Measurements from ENCODE around the gene METTL1. TPM values are rescaled to one million over a fixed set of nuclear protein-coding genes. Genes with fewer than 3 reads are reported as not detected.

The METTL1 gene
- total RNA-seq, 1 donor from 2014 or later, result 6.8 TPM

DNA sequence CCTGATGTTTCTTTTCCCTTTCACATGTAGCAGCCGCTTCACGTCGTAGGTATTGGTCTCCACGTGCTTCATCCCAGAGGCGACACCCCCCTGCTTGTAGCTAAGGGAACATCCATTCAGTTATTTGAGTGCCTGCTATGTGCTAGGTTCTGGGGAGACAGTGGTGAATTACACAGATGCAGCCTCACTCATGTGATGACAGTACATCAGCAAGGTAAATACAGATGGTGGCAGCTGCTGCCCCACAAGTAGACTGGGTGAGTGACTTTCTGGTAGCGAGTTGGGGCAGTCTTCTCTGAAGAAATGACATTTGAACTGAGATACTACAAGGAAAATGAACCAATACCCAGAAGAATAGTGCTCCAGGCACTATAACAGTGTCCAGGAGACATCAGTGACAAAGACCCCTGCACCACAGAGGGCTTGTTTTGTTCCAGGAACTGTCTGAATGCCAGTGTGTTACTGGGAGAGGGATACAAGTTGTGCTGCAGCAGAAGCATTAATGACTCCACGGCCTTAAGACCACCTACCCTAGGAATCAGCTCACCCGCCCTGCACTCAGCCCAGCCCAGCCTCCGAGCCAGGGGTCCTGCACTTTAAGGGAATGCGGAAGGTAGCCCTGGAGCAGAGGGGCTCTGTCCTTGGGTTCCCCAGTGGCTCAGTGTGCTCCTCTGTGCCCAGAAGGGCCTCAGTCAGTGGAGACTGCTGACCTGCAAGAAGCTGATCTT is 39.3 kb upstream of the METTL1 start:
- no peak for DNase-seq
- Histone ChIP-seq H3K36me3 (peaks cover 67% of the 10 kb centered on the region), H3K27me3 (ENCODE audit: low read depth) (no peaks in the 10 kb centered on the region), H3K27ac (replicated peaks) (no peak overlapping the region), H3K4me1 (peaks cover 24% of the 10 kb centered on the region), H3K9me3 (replicated peaks) (no peaks in the 10 kb centered on the region), H3K4me3 (no peak overlapping the region)
- intact Hi-C loops (cut with micrococcal nuclease), result no loop called here
- TF ChIP-seq, protein P1, sequence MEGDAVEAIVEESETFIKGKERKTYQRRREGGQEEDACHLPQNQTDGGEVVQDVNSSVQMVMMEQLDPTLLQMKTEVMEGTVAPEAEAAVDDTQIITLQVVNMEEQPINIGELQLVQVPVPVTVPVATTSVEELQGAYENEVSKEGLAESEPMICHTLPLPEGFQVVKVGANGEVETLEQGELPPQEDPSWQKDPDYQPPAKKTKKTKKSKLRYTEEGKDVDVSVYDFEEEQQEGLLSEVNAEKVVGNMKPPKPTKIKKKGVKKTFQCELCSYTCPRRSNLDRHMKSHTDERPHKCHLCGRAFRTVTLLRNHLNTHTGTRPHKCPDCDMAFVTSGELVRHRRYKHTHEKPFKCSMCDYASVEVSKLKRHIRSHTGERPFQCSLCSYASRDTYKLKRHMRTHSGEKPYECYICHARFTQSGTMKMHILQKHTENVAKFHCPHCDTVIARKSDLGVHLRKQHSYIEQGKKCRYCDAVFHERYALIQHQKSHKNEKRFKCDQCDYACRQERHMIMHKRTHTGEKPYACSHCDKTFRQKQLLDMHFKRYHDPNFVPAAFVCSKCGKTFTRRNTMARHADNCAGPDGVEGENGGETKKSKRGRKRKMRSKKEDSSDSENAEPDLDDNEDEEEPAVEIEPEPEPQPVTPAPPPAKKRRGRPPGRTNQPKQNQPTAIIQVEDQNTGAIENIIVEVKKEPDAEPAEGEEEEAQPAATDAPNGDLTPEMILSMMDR (IDR thresholded peaks at IDR 0.05; ENCODE audit: borderline replicate concordance), result no peak

DNA sequence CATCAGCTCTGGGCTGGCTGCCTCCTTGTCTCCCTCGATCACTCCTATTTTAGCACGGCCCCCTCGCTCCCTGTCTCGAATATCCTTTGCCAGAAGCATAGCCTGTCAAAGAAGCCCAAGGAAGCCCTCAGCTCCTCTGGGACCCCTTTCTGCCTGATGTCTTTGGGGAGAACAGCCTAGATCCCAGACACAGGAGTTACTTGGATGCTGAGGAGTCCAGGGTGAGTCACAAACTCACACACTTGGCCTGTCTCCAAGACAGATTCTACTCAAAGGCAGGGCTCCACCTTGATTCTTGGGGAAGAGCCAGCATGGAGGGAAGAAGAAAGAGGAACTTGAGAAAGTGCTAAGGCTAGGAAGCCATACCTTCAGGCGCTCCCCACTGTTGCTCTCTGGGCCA is 38.5 kb upstream of the METTL1 start:
- no peaks in the 10 kb centered on the region for H3K9me3 ChIP-seq (replicated peaks)
- TF ChIP-seq, protein P1 (IDR thresholded peaks at IDR 0.05; ENCODE audit: borderline replicate concordance), result no peak
- peaks cover 16% of the 10 kb centered on the region for H3K4me1 ChIP-seq
- intact Hi-C loops (cut with micrococcal nuclease), result no loop called here
- no peaks in the 10 kb centered on the region for H3K27me3 ChIP-seq (ENCODE audit: low read depth)
- H3K27ac ChIP-seq (replicated peaks), result no peak overlapping the region
- H3K4me3 ChIP-seq, result no peak overlapping the region
- H3K36me3 ChIP-seq, result peaks cover 74% of the 10 kb centered on the region
- no peak for DNase-seq

DNA sequence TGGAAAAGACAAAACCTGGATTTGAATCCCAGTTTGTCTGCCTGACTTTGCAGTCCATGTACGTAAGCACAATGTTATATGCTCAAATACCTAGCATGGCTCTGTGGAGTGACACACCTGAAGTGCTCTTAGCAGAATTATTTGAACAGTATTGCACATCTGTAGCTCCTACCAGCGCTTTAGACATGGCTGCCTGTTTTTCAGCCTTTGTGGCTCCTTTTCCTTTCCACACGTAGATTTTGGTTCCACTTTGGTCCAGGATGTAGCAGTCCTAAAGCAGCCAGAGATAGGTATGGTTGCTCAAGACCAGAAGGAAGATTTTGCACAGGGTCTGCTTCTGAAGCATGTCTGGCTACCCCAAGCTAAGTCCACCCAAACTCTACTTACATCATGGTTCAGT is 37.5 kb upstream of the METTL1 start:
- H3K27ac ChIP-seq (replicated peaks), result no peak overlapping the region
- TF ChIP-seq, protein P1 (IDR thresholded peaks at IDR 0.05; ENCODE audit: borderline replicate concordance), result no peak
- H3K4me1 ChIP-seq, result peaks cover 6% of the 10 kb centered on the region
- H3K27me3 ChIP-seq (ENCODE audit: low read depth), result no peaks in the 10 kb centered on the region
- intact Hi-C loops (cut with micrococcal nuclease), result loop anchor here (10.0 kb wide), 1 partner anchor 95 kb away; no protein-coding TSS in a partner anchor
- H3K9me3 ChIP-seq (replicated peaks), result no peaks in the 10 kb centered on the region
- peaks cover 75% of the 10 kb centered on the region for H3K36me3 ChIP-seq
- H3K4me3 ChIP-seq, result no peak overlapping the region
- no peak for DNase-seq

DNA sequence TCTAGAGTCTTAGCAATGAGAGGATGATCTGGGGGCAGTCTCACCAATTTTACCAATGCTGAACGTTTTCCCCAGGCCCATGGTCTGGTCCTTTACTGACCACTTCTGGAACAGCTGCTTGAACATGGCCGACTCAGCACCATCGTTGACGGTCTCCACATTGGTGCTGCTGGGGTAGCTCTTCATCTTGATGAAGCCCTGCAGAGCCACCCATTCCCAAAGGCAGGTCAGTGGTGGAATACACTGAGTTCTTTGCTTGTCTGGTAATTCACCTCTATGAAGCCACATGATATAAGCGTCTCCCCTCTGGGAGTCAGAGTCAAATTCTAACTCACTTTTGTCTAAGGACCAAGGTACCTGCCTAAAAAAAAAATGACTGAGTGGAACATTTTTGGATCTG is 36.4 kb upstream of the METTL1 start:
- Histone ChIP-seq H3K36me3 (peaks cover 75% of the 10 kb centered on the region), H3K27ac (replicated peaks) (no peak overlapping the region), H3K4me1 (peaks cover 5% of the 10 kb centered on the region), H3K4me3 (no peak overlapping the region), H3K9me3 (replicated peaks) (no peaks in the 10 kb centered on the region), H3K27me3 (ENCODE audit: low read depth) (no peaks in the 10 kb centered on the region)
- TF ChIP-seq, protein P1 (IDR thresholded peaks at IDR 0.05; ENCODE audit: borderline replicate concordance), result no peak
- DNase-seq, result no peak
- intact Hi-C loops (cut with micrococcal nuclease), result loop anchor here (10.0 kb wide), 1 partner anchor 96 kb away; no protein-coding TSS in a partner anchor

DNA sequence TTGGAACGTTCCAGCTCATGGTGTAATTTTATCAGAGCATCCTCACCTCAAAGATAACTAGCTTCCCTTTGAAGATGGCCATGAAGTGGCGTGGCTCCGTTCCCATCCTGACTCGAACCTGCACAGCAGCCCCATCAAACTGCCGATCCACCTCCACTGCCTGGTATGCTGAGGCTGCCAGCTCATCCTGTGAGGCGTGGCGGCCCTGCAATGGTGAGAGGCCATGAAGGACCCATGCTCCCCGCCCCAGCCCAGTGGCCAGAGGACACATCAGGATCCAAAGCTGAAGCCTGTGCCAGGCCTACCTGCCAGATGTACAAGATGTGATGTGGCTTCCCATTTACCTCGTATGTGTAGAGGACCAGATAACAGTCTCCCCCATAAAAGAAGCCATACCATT is 35.4 kb upstream of the METTL1 start:
- H3K9me3 ChIP-seq (replicated peaks), result no peaks in the 10 kb centered on the region
- no peaks in the 10 kb centered on the region for H3K27me3 ChIP-seq (ENCODE audit: low read depth)
- peaks cover 7% of the 10 kb centered on the region for H3K4me1 ChIP-seq
- no peak for DNase-seq
- no peak overlapping the region for H3K4me3 ChIP-seq
- intact Hi-C loops (cut with micrococcal nuclease), result loop anchor here (10.0 kb wide), 1 partner anchor 98 kb away; no protein-coding TSS in a partner anchor
- TF ChIP-seq, protein P1 (IDR thresholded peaks at IDR 0.05; ENCODE audit: borderline replicate concordance), result no peak
- H3K36me3 ChIP-seq, result peaks cover 74% of the 10 kb centered on the region
- no peak overlapping the region for H3K27ac ChIP-seq (replicated peaks)
